NOMO-1 (cell line): ENCODE data around the gene ABHD17C.
A peak's percentile ranks its signal among the peaks of the same experiment; 100 is the strongest.

Source experiments
- DNase-seq, 2 experiments: peaks; one replicate each; lab custom pipeline; 2025; ENCODE audit not compliant: unreplicated experiment in 2 of 2; lab: John Stamatoyannopoulos, UW

Gene ABHD17C

GRCh38 chr15:80689294-80689693 lies 5.8 kb upstream of the ABHD17C start:
- no peak for DNase-seq

GRCh38 chr15:80689716-80690115 lies 5.4 kb upstream of the ABHD17C start:
- DNase-seq = no peak

- no peak for DNase-seq
Observed at GRCh38 chr15:80691575-80691974, 3.5 kb upstream of the ABHD17C start.

GRCh38 chr15:80693682-80694610 lies 1.2 kb upstream of the ABHD17C start:
- DNase-seq = peak in 1 of 2 experiments; percentile 39

- DNase-seq = no peak
Observed at GRCh38 chr15:80694611-80695098, 455 bp upstream of the ABHD17C start.

- peak; percentile 21 to 28 for DNase-seq
Observed at GRCh38 chr15:80695911-80696661, 976 bp downstream of the ABHD17C start.

GRCh38 chr15:80697075-80697685 lies 2.1 kb downstream of the ABHD17C start:
- DNase-seq = no peak

GRCh38 chr15:80698676-80699075 lies 3.6 kb downstream of the ABHD17C start:
- no peak for DNase-seq

GRCh38 chr15:80699981-80700380 lies 4.9 kb downstream of the ABHD17C start:
- no peak for DNase-seq

- no peak for DNase-seq
Observed at GRCh38 chr15:80701676-80702311, 6.7 kb downstream of the ABHD17C start.

GRCh38 chr15:80703081-80703480 lies 8.0 kb downstream of the ABHD17C start:
- DNase-seq = no peak

GRCh38 chr15:80703965-80704364 lies 8.9 kb downstream of the ABHD17C start:
- DNase-seq = no peak

- no peak for DNase-seq
Observed at GRCh38 chr15:80706161-80706560, 11.1 kb downstream of the ABHD17C start.

- DNase-seq = no peak
Observed at GRCh38 chr15:80709542-80709941, 14.4 kb downstream of the ABHD17C start.

- DNase-seq = no peak
Observed at GRCh38 chr15:80710635-80711554, 15.8 kb downstream of the ABHD17C start.

- no peak for DNase-seq
Observed at GRCh38 chr15:80711886-80712285, 16.8 kb downstream of the ABHD17C start.

- no peak for DNase-seq
Observed at GRCh38 chr15:80712956-80713355, 17.8 kb downstream of the ABHD17C start.

- DNase-seq = peak in 1 of 2 experiments; percentile 40
Observed at GRCh38 chr15:80721476-80721875, 26.4 kb downstream of the ABHD17C start.

GRCh38 chr15:80722811-80723210 lies 27.7 kb downstream of the ABHD17C start:
- no peak for DNase-seq

- no peak for DNase-seq
Observed at GRCh38 chr15:80727196-80727595, 32.1 kb downstream of the ABHD17C start.
